Lower leg skin (tissue), 3 donors: ENCODE results near the gene TUBG2.

Source experiments
- POLR2A ChIP-seq, 2 donors: fragments of 450-650 bp; IDR thresholded peaks; one replicate each; pipeline ENCODE4 v1.6.1; 2016 to 2017; ENCODE audit warnings: antibody characterized with exemption in 2 of 2, mild to moderate bottlenecking in 1 of 2, moderate library complexity in 1 of 2
- TF ChIP-seq, protein P1 (sequence below), 3 donors: fragments of 450-650 bp; IDR thresholded peaks; one replicate each; pipeline ENCODE4 v1.5.1; 2016; ENCODE audit warnings: antibody characterized with exemption in 3 of 3, mild to moderate bottlenecking in 3 of 3, moderate library complexity in 2 of 3

DNA sequence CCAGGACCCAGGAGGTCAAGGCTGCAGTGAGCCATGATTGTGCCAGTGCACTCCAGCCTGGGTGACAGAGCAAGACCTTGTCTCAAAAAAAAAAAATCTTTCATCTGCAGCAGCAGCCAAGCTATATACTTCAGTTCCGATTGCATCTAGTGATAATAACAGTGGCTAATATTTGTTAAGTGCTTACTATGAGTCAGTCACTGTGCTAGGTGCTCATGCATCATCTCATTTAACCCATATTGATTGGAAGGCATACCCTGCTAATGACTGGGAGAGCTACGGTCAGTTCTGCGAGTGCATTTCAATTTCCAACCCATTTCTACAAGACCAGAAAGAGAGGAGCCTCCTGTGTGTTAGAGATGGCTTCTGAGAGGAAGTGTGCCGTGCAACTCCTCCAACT is 7.7 kb upstream of the TUBG2 start:
- TF ChIP-seq, protein P1, sequence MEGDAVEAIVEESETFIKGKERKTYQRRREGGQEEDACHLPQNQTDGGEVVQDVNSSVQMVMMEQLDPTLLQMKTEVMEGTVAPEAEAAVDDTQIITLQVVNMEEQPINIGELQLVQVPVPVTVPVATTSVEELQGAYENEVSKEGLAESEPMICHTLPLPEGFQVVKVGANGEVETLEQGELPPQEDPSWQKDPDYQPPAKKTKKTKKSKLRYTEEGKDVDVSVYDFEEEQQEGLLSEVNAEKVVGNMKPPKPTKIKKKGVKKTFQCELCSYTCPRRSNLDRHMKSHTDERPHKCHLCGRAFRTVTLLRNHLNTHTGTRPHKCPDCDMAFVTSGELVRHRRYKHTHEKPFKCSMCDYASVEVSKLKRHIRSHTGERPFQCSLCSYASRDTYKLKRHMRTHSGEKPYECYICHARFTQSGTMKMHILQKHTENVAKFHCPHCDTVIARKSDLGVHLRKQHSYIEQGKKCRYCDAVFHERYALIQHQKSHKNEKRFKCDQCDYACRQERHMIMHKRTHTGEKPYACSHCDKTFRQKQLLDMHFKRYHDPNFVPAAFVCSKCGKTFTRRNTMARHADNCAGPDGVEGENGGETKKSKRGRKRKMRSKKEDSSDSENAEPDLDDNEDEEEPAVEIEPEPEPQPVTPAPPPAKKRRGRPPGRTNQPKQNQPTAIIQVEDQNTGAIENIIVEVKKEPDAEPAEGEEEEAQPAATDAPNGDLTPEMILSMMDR (IDR thresholded peaks at IDR 0.05) = no peak
- no peak for TF ChIP-seq POLR2A (IDR thresholded peaks at IDR 0.05)
